Measurements from ENCODE around the gene AFDN.

DNA sequence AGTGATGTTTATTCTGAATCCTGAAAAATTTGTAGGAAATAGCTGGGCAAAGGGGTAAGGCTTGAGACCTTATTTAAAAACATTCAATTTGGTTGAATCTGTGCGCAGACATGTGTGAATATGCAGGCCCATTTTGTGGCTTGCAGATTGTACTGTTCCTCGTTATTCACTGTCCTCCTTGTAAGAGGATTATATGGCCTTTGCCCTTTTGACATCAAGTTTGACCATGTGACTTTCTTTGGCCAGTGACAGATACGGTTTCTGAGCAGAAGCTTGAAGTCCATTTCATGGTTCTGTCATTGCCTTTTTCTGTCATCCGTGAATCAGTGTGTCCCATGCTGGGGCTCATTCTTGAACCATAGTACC, 13.4 kb downstream of the AFDN start:
- TF ChIP-seq, protein P1, sequence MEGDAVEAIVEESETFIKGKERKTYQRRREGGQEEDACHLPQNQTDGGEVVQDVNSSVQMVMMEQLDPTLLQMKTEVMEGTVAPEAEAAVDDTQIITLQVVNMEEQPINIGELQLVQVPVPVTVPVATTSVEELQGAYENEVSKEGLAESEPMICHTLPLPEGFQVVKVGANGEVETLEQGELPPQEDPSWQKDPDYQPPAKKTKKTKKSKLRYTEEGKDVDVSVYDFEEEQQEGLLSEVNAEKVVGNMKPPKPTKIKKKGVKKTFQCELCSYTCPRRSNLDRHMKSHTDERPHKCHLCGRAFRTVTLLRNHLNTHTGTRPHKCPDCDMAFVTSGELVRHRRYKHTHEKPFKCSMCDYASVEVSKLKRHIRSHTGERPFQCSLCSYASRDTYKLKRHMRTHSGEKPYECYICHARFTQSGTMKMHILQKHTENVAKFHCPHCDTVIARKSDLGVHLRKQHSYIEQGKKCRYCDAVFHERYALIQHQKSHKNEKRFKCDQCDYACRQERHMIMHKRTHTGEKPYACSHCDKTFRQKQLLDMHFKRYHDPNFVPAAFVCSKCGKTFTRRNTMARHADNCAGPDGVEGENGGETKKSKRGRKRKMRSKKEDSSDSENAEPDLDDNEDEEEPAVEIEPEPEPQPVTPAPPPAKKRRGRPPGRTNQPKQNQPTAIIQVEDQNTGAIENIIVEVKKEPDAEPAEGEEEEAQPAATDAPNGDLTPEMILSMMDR (IDR thresholded peaks at IDR 0.05): no peak
- no peak for TF ChIP-seq EZH2phosphoT487 (IDR thresholded peaks at IDR 0.05)

Data from neural progenitor cell (in vitro differentiated cells).